GM13977 (cell line): Measurements from ENCODE around the gene TRIM71.

Experiments used
- DNase-seq: peaks from one replicate; pipeline ENCODE4 v3.0.0; 2012; ENCODE audit warnings: low spot score
- CTCF ChIP-seq: IDR thresholded peaks from 2 replicates; pipeline ENCODE4 v1.5.1; 2012; ENCODE audit warnings: mild to moderate bottlenecking, control low read depth; ENCODE audit not compliant: insufficient read depth; ENCODE audit errors: extremely low read depth, missing control alignments
- in situ Hi-C: fragments of 300-500 bp; cut with MboI; formaldehyde crosslinking; loops from one replicate; pipeline ENCODE4 v1.12.0; 2022; ENCODE audit warnings: low sequenced_read_pairs, low pct_unique_long_range_greater_than_20kb, mixed read lengths, inconsistent platforms; ENCODE audit not compliant: unreplicated experiment

TRIM71 gene

GRCh38 chr3:32880225-32880624 is 62.4 kb downstream of the TRIM71 start:
- in situ Hi-C loops = no loop called here
- no peak for TF ChIP-seq CTCF
- no peak for DNase-seq

GRCh38 chr3:32881624-32882023 is 63.8 kb downstream of the TRIM71 start:
- in situ Hi-C loops = no loop called here
- no peak for TF ChIP-seq CTCF
- no peak for DNase-seq

- TF ChIP-seq CTCF = no peak
- DNase-seq = no peak
- in situ Hi-C loops = no loop called here
Observed at GRCh38 chr3:32882189-32882588, 64.4 kb downstream of the TRIM71 start.

- DNase-seq = peak; percentile 36
- in situ Hi-C loops = no loop called here
- TF ChIP-seq CTCF = no peak
Observed at GRCh38 chr3:32882603-32883025, 64.8 kb downstream of the TRIM71 start.

- DNase-seq = no peak
- in situ Hi-C loops = no loop called here
- no peak for TF ChIP-seq CTCF
Observed at GRCh38 chr3:32883817-32884216, 66.0 kb downstream of the TRIM71 start.

GRCh38 chr3:32884591-32884990 is 66.8 kb downstream of the TRIM71 start:
- TF ChIP-seq CTCF = no peak
- in situ Hi-C loops = no loop called here

More at GRCh38 chr3:32884591-32884990, 66.8 kb downstream of the TRIM71 start:
- no peak for DNase-seq
